Glutamatergic neuron (in vitro differentiated cells): Measurements from ENCODE around the gene NUP62CL. TPM values are rescaled to one million over a fixed set of nuclear protein-coding genes. Genes with fewer than 3 reads are reported as not detected.

Experiments
- DNase-seq: peaks from one replicate; pipeline ENCODE4 v3.0.0; 2022
- H3K27ac Mint-ChIP-seq: one replicate; pipeline ENCODE4 v1.8.0; 2020; ENCODE audit warnings: mild to moderate bottlenecking, mixed read lengths, inconsistent platforms; ENCODE audit not compliant: unreplicated experiment
- H3K27me3 Mint-ChIP-seq: one replicate; pipeline ENCODE4 v1.8.0; 2020; ENCODE audit warnings: mild to moderate bottlenecking, moderate library complexity, mixed read lengths, inconsistent platforms; ENCODE audit not compliant: unreplicated experiment
- H3K36me3 Mint-ChIP-seq: one replicate; pipeline ENCODE4 v1.8.0; 2020; ENCODE audit warnings: mild to moderate bottlenecking, mixed read lengths, inconsistent platforms; ENCODE audit not compliant: unreplicated experiment
- H3K4me1 Mint-ChIP-seq: one replicate; pipeline ENCODE4 v1.8.0; 2020; ENCODE audit warnings: mild to moderate bottlenecking, low read depth, mixed read lengths, inconsistent platforms; ENCODE audit not compliant: unreplicated experiment
- H3K4me3 Mint-ChIP-seq: one replicate; pipeline ENCODE4 v1.8.0; 2020; ENCODE audit warnings: mild to moderate bottlenecking, mixed read lengths, inconsistent platforms; ENCODE audit not compliant: unreplicated experiment
- H3K9me3 Mint-ChIP-seq: one replicate; pipeline ENCODE4 v1.8.0; 2020; ENCODE audit warnings: mild to moderate bottlenecking, moderate library complexity, mixed read lengths, inconsistent platforms; ENCODE audit not compliant: unreplicated experiment
- CTCF ChIP-seq: fragments of 200-600 bp; sonication (generic); IDR thresholded peaks from one replicate; pipeline ENCODE4 v1.5.0; 2021; ENCODE audit not compliant: partially characterized antibody, unreplicated experiment
- long read RNA-seq: library from polyadenylated mRNA; unstranded; transcript quantifications from one replicate; pipeline ENCODE4 v2.0.0, GENCODE V29; 2020; ENCODE audit not compliant: unreplicated experiment
- total RNA-seq: library from RNA; stranded (reverse); fragmentation: NEBNext Ultra II Directional; extraction: Animal tissue kit (Norgen Biotek cat#: 25700); gene quantifications from one replicate; pipeline ENCODE4 v1.2.1, GENCODE V29; 2021; ENCODE audit not compliant: unreplicated experiment

Gene NUP62CL
- 1.6 TPM for total RNA-seq
- long read RNA-seq, partial matches to known transcripts, result 0 of 1 reads
- long read RNA-seq, other reads (novel, unspliced or antisense), result 1 of 1 reads

- TF ChIP-seq CTCF, result no peak
- DNase-seq, result peak; percentile 57
- no peak within 1 kb of the TSS for H3K27ac Mint-ChIP-seq
- H3K36me3 Mint-ChIP-seq, result no peaks in the 10 kb centered on the region
- no peaks in the 10 kb centered on the region for H3K27me3 Mint-ChIP-seq
- peak within 1 kb of the TSS; percentile 92 for H3K4me3 Mint-ChIP-seq
- no peaks in the 10 kb centered on the region for H3K4me1 Mint-ChIP-seq
- no peaks in the 10 kb centered on the region for H3K9me3 Mint-ChIP-seq
Measured at GRCh38 chrX:107205770-107206696, at the start of gene NUP62CL, which contains the start of gene DNAAF6. NUP62CL (minus strand) TSS chrX:107206433; CDS start chrX:107175146, 31,287 bp downstream. DNAAF6 (plus strand) TSS chrX:107206611; CDS start chrX:107212876, 6,265 bp downstream.

DNA sequence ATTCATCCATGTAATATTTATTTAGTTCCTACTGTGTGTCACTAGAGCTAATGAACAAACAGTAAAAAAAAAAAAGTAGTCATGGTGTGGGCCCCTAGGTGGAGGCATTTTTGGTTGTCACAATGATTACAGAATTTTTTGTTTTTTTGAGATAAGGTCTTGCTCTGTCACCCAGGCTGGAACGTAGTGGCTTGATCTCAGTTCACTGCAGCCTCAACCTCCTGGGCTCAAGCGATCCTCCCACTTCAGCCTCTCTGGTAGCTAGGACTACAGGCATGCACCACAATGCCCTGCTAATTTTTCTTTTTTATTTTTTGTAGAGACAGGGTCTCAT, 22.2 kb upstream of the NUP62CL start:
- H3K4me1 Mint-ChIP-seq, result no peaks in the 10 kb centered on the region
- H3K27ac Mint-ChIP-seq, result no peak overlapping the region
- TF ChIP-seq CTCF, result no peak
- H3K4me3 Mint-ChIP-seq, result no peak overlapping the region
- no peaks in the 10 kb centered on the region for H3K27me3 Mint-ChIP-seq
- H3K9me3 Mint-ChIP-seq, result no peaks in the 10 kb centered on the region
- H3K36me3 Mint-ChIP-seq, result no peaks in the 10 kb centered on the region
- no peak for DNase-seq

GRCh38 chrX:107227780-107228485, 21.7 kb upstream of the NUP62CL start:
- DNase-seq, result no peak
- H3K36me3 Mint-ChIP-seq, result no peaks in the 10 kb centered on the region
- no peak for TF ChIP-seq CTCF
- H3K27ac Mint-ChIP-seq, result no peak overlapping the region
- no peaks in the 10 kb centered on the region for H3K9me3 Mint-ChIP-seq
- H3K4me1 Mint-ChIP-seq, result no peaks in the 10 kb centered on the region
- no peaks in the 10 kb centered on the region for H3K27me3 Mint-ChIP-seq
- no peak overlapping the region for H3K4me3 Mint-ChIP-seq

DNA sequence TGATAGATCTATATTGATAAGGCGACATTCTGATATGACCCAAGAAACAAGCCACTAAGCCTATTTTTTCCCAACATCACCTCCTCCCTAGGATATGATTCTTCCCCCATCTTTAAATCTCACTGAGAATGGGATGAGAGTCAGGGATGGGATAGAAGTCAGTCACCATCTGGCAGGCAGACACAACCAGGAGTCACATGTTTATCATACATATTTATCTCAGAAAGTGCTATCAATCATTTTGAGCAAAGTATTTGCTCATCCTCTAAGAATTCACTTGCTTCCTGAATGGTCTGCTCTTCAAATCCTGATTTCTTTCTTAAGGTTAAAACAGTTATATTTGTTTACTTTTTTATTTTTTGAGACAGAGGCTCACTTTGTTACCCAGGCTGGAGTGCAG, 20.5 kb upstream of the NUP62CL start:
- H3K36me3 Mint-ChIP-seq, result no peaks in the 10 kb centered on the region
- H3K4me3 Mint-ChIP-seq, result no peak overlapping the region
- DNase-seq, result no peak
- no peaks in the 10 kb centered on the region for H3K27me3 Mint-ChIP-seq
- no peak overlapping the region for H3K27ac Mint-ChIP-seq
- no peaks in the 10 kb centered on the region for H3K4me1 Mint-ChIP-seq
- H3K9me3 Mint-ChIP-seq, result no peaks in the 10 kb centered on the region
- no peak for TF ChIP-seq CTCF
